Stimulated activated effector memory CD8-positive, alpha-beta T cell treated with anti-CD3 and anti-CD28 coated beads, Interleukin-12 subunit alpha, Interleukin-12 subunit beta, amount 100 ng/mL, for 72 hours (primary cell): ENCODE results near the gene PSG4.
"Not testable (repeated sequence)": the region's sequence is repeated elsewhere in the genome, so short reads cannot be mapped to it uniquely, and the experiment has no call there.

Source experiments
- ATAC-seq: fragments of 150-1000 bp; cut with Tn5 transposase; 2 replicates; pipeline ENCODE4 v1.10.0; 2021
- DNase-seq, 2 donors: peaks; one replicate each; pipeline ENCODE4 v3.0.0; 2021 to 2022; ENCODE audit warnings: low spot score in 2 of 2
- H3K27ac Mint-ChIP-seq: one replicate; pipeline ENCODE4 v1.8.0; 2022; ENCODE audit warnings: mild to moderate bottlenecking, mixed read lengths
- H3K36me3 Mint-ChIP-seq: one replicate; pipeline ENCODE4 v1.8.0; 2022; ENCODE audit warnings: mild to moderate bottlenecking, mixed read lengths
- H3K4me1 Mint-ChIP-seq: one replicate; pipeline ENCODE4 v1.8.0; 2022; ENCODE audit warnings: mixed read lengths
- H3K4me3 Mint-ChIP-seq: one replicate; pipeline ENCODE4 v1.8.0; 2022; ENCODE audit warnings: mild to moderate bottlenecking, mixed read lengths
- H3K9me3 Mint-ChIP-seq: one replicate; pipeline ENCODE4 v1.8.0; 2022; ENCODE audit warnings: mixed read lengths

PSG4 gene

GRCh38 chr19:43215881-43216280, 10.4 kb upstream of the PSG4 start:
- ATAC-seq, H3K9me3 Mint-ChIP-seq, H3K27ac Mint-ChIP-seq, H3K4me1 Mint-ChIP-seq, H3K4me3 Mint-ChIP-seq, H3K36me3 Mint-ChIP-seq, DNase-seq: not testable (repeated sequence)

GRCh38 chr19:43207991-43208390, 2.6 kb upstream of the PSG4 start:
- no peak for ATAC-seq
- no peak overlapping the region for H3K27ac Mint-ChIP-seq
- no peaks in the 10 kb centered on the region for H3K4me1 Mint-ChIP-seq
- no peak for DNase-seq
- no peaks in the 10 kb centered on the region for H3K36me3 Mint-ChIP-seq
- no peaks in the 10 kb centered on the region for H3K9me3 Mint-ChIP-seq
- no peak overlapping the region for H3K4me3 Mint-ChIP-seq

- H3K4me1 Mint-ChIP-seq: not testable (repeated sequence)
Measured at GRCh38 chr19:43207174-43207573, 1.7 kb upstream of the PSG4 start.

GRCh38 chr19:43203611-43204010, 1.8 kb downstream of the PSG4 start:
- H3K9me3 Mint-ChIP-seq, H3K36me3 Mint-ChIP-seq, H3K27ac Mint-ChIP-seq, H3K4me3 Mint-ChIP-seq, H3K4me1 Mint-ChIP-seq, DNase-seq, ATAC-seq: not testable (repeated sequence)

More at GRCh38 chr19:43207174-43207573, 1.7 kb upstream of the PSG4 start:
- not testable (repeated sequence) for ATAC-seq, H3K27ac Mint-ChIP-seq, H3K9me3 Mint-ChIP-seq, H3K36me3 Mint-ChIP-seq, H3K4me3 Mint-ChIP-seq
- peak; percentile 15 to 57 for DNase-seq

GRCh38 chr19:43201891-43202290, 3.5 kb downstream of the PSG4 start:
- not testable (repeated sequence) for ATAC-seq, H3K9me3 Mint-ChIP-seq, H3K36me3 Mint-ChIP-seq, H3K4me3 Mint-ChIP-seq, H3K27ac Mint-ChIP-seq, DNase-seq, H3K4me1 Mint-ChIP-seq

GRCh38 chr19:43201337-43201801, 4.1 kb downstream of the PSG4 start:
- not testable (repeated sequence) for H3K4me1 Mint-ChIP-seq, H3K4me3 Mint-ChIP-seq, H3K9me3 Mint-ChIP-seq, H3K36me3 Mint-ChIP-seq, ATAC-seq, DNase-seq, H3K27ac Mint-ChIP-seq

- not testable (repeated sequence) for ATAC-seq, H3K9me3 Mint-ChIP-seq, H3K36me3 Mint-ChIP-seq, H3K4me1 Mint-ChIP-seq, H3K4me3 Mint-ChIP-seq, DNase-seq, H3K27ac Mint-ChIP-seq
Measured at GRCh38 chr19:43198686-43199419, 6.6 kb downstream of the PSG4 start.

- H3K9me3 Mint-ChIP-seq, H3K27ac Mint-ChIP-seq, ATAC-seq: not testable (repeated sequence)
Measured at GRCh38 chr19:43197666-43198397, 7.6 kb downstream of the PSG4 start.

GRCh38 chr19:43194397-43194796, 11.0 kb downstream of the PSG4 start:
- H3K4me3 Mint-ChIP-seq, H3K27ac Mint-ChIP-seq, ATAC-seq, H3K4me1 Mint-ChIP-seq, H3K36me3 Mint-ChIP-seq, DNase-seq, H3K9me3 Mint-ChIP-seq: not testable (repeated sequence)

More at GRCh38 chr19:43197666-43198397, 7.6 kb downstream of the PSG4 start:
- DNase-seq, H3K4me1 Mint-ChIP-seq, H3K4me3 Mint-ChIP-seq, H3K36me3 Mint-ChIP-seq: not testable (repeated sequence)

GRCh38 chr19:43192381-43193155, 12.9 kb downstream of the PSG4 start:
- DNase-seq, ATAC-seq, H3K9me3 Mint-ChIP-seq, H3K27ac Mint-ChIP-seq, H3K4me1 Mint-ChIP-seq, H3K36me3 Mint-ChIP-seq, H3K4me3 Mint-ChIP-seq: not testable (repeated sequence)

GRCh38 chr19:43188092-43188491, 17.3 kb downstream of the PSG4 start:
- not testable (repeated sequence) for H3K4me1 Mint-ChIP-seq, ATAC-seq, H3K27ac Mint-ChIP-seq, H3K4me3 Mint-ChIP-seq, DNase-seq, H3K9me3 Mint-ChIP-seq, H3K36me3 Mint-ChIP-seq

- not testable (repeated sequence) for DNase-seq
Measured at GRCh38 chr19:43186311-43186935, 19.0 kb downstream of the PSG4 start, which contains the start of gene PSG5. TSS of gene PSG5 (minus strand) at chr19:43186536. CDS start at chr19:43186405, 131 bp downstream.

GRCh38 chr19:43181869-43182771, 23.3 kb downstream of the PSG4 start:
- not testable (repeated sequence) for H3K4me1 Mint-ChIP-seq, DNase-seq, ATAC-seq, H3K9me3 Mint-ChIP-seq, H3K4me3 Mint-ChIP-seq, H3K27ac Mint-ChIP-seq, H3K36me3 Mint-ChIP-seq

More at GRCh38 chr19:43186311-43186935, 19.0 kb downstream of the PSG4 start, which contains the start of gene PSG5:
- H3K4me1 Mint-ChIP-seq, ATAC-seq, H3K9me3 Mint-ChIP-seq, H3K36me3 Mint-ChIP-seq, H3K4me3 Mint-ChIP-seq, H3K27ac Mint-ChIP-seq: not testable (repeated sequence)

GRCh38 chr19:43179569-43180147, 25.8 kb downstream of the PSG4 start:
- H3K4me3 Mint-ChIP-seq, ATAC-seq, H3K36me3 Mint-ChIP-seq, H3K4me1 Mint-ChIP-seq, H3K27ac Mint-ChIP-seq, H3K9me3 Mint-ChIP-seq, DNase-seq: not testable (repeated sequence)
